ENCODE data around the gene LCT.
"Not testable (repeated sequence)": the region's sequence is repeated elsewhere in the genome, so short reads cannot be mapped to it uniquely, and the experiment has no call there.

Gene LCT

DNA sequence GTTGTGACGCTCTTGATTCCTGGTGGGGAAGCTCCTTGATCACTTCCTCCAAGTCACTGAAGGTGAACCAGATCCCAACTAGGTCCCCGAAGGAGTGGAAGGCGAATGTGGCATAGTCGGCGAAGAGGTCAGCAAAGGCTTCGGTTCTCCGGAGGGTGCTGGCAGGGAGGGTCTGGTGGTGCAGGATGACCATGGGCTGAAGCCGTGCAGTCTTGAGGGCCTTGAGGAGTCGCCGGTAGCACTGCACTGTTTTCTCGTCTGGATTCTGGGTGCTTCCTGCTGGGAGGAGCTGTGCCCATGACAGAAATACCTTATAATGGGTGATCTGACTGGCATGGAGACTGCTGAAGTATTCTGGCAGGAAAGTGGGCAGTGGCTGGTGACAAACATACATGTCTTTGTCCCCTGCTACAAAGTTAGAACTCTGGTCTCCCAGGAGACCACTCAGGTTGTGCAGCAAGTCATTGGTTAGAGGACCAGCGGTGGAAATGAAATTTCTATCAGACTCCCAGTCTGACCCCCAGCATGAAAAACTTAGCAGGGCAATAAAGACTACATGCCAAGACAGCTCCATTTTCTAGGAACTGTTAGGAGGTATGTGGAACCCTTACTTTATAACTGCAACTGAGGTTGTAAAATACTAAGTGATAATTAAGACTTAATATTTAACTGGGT, at the start of gene LCT:
Gene LCT, minus strand, starts transcription at position 589 of the 675 bp plus-strand sequence. Its CDS starts 15 bp downstream, at position 574.
- peak within 1 kb of the TSS; percentile 1 for H3K27ac Mint-ChIP-seq
- no peaks in the 10 kb centered on the region for H3K9me3 Mint-ChIP-seq
- no peaks in the 10 kb centered on the region for H3K27me3 Mint-ChIP-seq
- no peak for DNase-seq
- H3K4me3 Mint-ChIP-seq = no peak within 1 kb of the TSS
- H3K4me1 Mint-ChIP-seq (ENCODE audit: low read depth) = peaks cover 19% of the 10 kb centered on the region
- peaks cover 42% of the 10 kb centered on the region for H3K36me3 Mint-ChIP-seq (ENCODE audit: low read depth)

DNA sequence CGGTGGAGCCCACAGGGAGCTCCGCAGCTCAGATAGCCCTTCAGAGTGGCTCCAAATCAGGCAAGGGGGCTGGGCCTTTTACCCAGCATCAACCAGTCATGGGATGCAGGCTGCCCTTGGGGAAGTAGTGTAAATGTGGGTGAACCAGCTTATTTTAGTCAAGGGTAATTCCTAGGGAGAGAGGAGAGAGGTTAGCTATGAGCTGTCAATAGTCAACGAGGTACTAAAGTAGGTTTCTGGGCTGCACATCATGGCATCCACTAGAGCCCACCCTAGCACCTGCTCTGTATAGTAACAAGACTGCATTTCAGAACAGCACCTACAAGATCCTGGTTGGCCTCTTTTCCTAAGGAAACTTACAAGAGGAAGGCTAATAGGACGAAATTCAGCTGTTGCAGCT, 48.7 kb upstream of the LCT start:
- Mint-ChIP-seq H3K9me3 (no peaks in the 10 kb centered on the region), H3K4me3 (no peak overlapping the region), H3K27me3 (peaks cover 3% of the 10 kb centered on the region), H3K4me1 (ENCODE audit: low read depth) (no peaks in the 10 kb centered on the region), H3K27ac (no peak overlapping the region), H3K36me3 (ENCODE audit: low read depth) (no peaks in the 10 kb centered on the region)
- no peak for DNase-seq

DNA sequence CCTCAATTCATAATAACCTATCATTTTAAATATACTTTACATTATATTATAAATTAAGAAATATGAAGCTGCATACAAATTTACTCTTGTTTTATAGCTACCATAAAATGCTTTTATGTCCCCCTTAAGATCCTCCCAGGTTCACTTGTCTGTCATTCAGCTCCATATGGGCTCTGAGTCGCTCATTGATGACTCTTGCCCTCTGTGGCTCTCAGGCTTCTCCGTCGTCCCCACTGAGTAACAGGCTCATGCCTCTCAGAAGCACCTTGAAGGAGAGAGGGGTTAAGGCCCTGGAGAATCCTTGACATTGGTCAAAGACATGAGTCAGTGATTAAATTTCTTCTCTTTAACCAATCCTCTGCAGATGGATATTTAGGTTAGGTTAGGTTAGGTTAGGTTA, 45.4 kb upstream of the LCT start:
- no peak overlapping the region for H3K27ac Mint-ChIP-seq

DNA sequence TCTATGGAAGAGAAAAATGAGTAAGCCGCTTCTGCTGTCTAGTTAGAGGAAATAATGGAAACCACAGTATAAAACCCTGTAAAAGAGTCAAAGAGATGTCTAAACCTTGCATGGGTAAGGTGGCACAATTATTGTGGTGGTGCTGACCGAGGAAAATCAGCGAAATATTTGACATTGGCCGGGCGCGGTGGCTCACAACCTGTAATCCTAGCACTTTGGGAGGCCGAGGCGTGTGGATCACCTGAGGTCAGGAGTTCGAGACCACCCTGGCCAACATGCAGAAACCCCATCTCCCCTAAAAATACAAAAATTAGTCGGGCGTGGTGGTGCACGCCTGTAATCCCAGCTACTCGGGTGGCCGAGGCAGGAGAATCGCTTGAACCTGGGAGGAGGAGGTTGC, 39.8 kb upstream of the LCT start:
- Mint-ChIP-seq H3K36me3 (ENCODE audit: low read depth) (peaks cover 46% of the 10 kb centered on the region), H3K4me1 (ENCODE audit: low read depth) (peaks cover 37% of the 10 kb centered on the region), H3K27ac (peak overlapping the region; percentile 99), H3K4me3 (peak overlapping the region; percentile 97)
- not testable (repeated sequence) for H3K27me3 Mint-ChIP-seq, H3K9me3 Mint-ChIP-seq
- peak; percentile 47 for DNase-seq

More for the DNA sequence above, 45.4 kb upstream of the LCT start:
- peaks cover 2% of the 10 kb centered on the region for H3K4me1 Mint-ChIP-seq (ENCODE audit: low read depth)
- peaks cover 3% of the 10 kb centered on the region for H3K27me3 Mint-ChIP-seq
- no peak overlapping the region for H3K4me3 Mint-ChIP-seq
- H3K9me3 Mint-ChIP-seq = no peaks in the 10 kb centered on the region
- H3K36me3 Mint-ChIP-seq (ENCODE audit: low read depth) = no peaks in the 10 kb centered on the region
- no peak for DNase-seq

DNA sequence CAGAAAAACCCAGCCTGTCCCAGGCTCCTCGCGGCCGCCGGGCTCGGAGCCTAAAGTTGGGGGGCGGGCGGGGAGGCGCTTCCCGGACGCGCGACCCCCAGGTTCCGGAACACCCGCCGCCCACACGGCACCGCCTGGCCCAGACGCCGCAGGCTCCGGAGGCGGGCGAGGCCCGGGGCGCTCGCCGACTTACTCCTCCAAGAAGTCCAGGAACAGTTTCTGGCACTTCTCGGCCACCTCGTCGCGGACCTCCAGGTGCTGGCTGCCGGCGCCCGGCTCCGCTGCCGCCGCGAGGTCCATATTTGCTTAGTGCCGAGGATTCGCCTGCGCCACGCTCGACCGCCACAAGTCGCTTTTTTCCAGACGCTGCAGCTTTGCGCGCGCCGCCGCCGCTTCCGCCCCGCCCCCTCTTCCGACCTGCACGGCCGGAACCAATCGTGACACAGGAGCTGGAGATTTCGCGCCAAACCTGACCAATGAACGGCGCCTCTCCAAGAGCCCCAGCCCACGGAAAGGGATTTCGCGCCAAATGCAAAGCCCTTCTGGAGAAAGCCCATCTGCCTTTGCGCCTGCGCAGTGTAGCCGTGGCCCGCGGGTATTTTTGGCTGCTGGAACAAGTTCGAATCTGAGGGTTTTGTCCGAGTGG, 39.2 kb upstream of the LCT start, which contains the start of gene MCM6:
Gene MCM6, minus strand, starts transcription at position 378 of the 646 bp plus-strand sequence. Its CDS starts 78 bp downstream, at position 300.
- DNase-seq = peak; percentile 97
- Mint-ChIP-seq H3K4me1 (ENCODE audit: low read depth) (peaks cover 43% of the 10 kb centered on the region), H3K36me3 (ENCODE audit: low read depth) (peaks cover 52% of the 10 kb centered on the region)

DNA sequence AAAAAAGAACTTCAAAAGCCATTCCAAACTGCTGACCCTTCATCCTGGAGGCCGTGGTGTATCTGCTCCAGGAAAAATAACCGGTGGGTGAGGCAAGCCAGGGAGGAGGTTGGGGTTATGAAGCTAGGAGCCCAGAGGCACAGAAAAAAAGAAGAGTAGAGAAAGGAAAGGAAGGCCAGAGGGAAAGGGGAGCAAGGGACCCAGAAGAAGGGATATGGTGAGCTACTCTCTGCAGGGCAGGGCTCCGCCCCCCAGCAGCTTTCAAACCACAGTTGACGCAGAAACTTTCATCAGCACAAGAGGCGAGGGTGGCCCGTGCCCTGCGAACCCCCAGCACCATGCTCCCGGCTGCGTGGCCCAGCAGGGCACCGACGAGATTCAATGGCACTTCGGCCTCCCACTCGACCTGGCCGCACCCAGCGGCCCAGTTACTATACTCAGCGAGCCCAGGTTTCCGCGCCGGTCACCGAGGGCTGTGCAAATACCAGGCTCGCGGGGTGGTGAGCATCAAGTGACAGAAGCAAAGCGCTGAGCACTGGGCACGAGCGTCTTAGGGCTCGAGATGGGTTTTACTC, 38.6 kb upstream of the LCT start:
- Mint-ChIP-seq H3K4me3 (peak overlapping the region; percentile 97), H3K36me3 (ENCODE audit: low read depth) (peaks cover 58% of the 10 kb centered on the region), H3K27ac (peak overlapping the region; percentile 99), H3K4me1 (ENCODE audit: low read depth) (peaks cover 49% of the 10 kb centered on the region), H3K9me3 (no peaks in the 10 kb centered on the region), H3K27me3 (no peaks in the 10 kb centered on the region)
- DNase-seq = peak; percentile 88

More for the DNA sequence above, 39.2 kb upstream of the LCT start, which contains the start of gene MCM6:
- H3K9me3 Mint-ChIP-seq = no peaks in the 10 kb centered on the region
- no peaks in the 10 kb centered on the region for H3K27me3 Mint-ChIP-seq
- H3K4me3 Mint-ChIP-seq = peak within 1 kb of the TSS; percentile 97
- H3K27ac Mint-ChIP-seq = peak within 1 kb of the TSS; percentile 99

DNA sequence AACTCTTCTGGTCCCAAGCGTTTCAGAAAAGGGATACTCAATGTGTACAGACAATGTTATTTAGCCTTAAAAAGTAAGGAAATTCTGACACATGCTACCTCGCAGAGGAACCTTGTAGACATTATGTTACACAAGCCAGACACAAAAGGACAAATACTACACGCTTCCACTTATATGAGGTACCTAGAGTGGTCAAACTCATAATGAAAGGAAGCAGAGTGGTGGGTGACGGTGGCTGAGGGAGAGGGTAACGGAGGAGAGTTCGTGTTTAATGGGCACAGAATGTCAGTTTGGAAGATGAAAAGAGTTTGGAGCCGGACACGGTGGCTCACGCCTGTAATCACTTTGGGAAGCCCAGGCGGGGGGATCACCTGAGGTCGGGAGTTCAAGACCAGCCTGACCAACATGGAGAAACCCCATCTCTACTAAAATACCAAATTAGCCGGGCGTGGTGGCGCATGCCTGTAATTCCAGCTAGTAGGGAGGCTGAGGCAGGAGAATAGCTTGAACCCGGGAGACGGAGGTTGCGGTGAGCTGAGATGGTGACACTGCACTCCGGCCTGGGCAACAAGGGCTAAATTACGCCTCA, 37.9 kb upstream of the LCT start:
- peak overlapping the region; percentile 97 for H3K4me3 Mint-ChIP-seq
- peaks cover 65% of the 10 kb centered on the region for H3K36me3 Mint-ChIP-seq (ENCODE audit: low read depth)
- H3K27ac Mint-ChIP-seq = peak overlapping the region; percentile 99
- H3K4me1 Mint-ChIP-seq (ENCODE audit: low read depth) = peaks cover 55% of the 10 kb centered on the region
- peak; percentile 37 for DNase-seq
- H3K9me3 Mint-ChIP-seq = no peaks in the 10 kb centered on the region
- H3K27me3 Mint-ChIP-seq = no peaks in the 10 kb centered on the region

DNA sequence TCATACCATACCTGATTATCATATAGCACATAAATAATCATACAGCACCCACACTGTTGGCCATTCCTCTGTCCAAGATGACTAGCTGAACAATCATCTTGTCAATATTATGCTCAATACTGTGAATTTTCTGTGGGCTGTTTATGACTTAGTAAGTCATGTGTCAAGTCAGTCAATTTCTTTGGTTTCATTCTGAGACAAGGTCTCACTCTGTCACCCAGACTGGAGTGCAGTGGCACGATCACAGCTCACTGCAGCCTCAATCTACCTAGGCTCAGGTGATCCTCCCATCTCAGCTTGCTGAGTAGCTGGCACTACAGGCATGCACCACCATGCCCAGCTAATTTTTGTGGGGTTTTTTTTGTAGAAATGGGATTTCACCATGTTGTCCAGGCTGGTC, 33.6 kb upstream of the LCT start:
- Mint-ChIP-seq H3K9me3 (no peaks in the 10 kb centered on the region), H3K36me3 (ENCODE audit: low read depth) (peaks cover 100% of the 10 kb centered on the region), H3K27me3 (no peaks in the 10 kb centered on the region), H3K27ac (peak overlapping the region; percentile 83), H3K4me3 (no peak overlapping the region), H3K4me1 (ENCODE audit: low read depth) (peaks cover 61% of the 10 kb centered on the region)
- DNase-seq = peak; percentile 38

DNA sequence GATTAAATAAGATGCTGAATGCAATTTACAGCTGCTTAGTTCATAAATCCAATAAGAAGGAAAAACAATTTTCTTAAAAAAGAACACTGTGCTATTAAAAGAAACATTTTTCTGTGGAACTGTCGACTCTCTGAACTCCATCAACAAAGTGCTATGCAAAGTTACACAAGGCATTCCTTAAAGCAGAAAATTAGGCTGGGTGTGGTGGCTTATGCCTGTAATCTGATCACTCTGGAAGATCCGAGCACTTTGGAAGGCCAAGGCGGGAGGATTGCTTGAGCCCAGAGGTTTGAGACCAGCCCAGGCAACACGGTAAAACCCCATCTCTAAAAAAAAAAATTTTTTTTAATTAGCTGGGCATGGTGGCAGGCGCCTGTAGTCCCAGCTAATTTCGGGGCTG, 26.2 kb upstream of the LCT start:
- peaks cover 94% of the 10 kb centered on the region for H3K36me3 Mint-ChIP-seq (ENCODE audit: low read depth)
- DNase-seq = no peak

DNA sequence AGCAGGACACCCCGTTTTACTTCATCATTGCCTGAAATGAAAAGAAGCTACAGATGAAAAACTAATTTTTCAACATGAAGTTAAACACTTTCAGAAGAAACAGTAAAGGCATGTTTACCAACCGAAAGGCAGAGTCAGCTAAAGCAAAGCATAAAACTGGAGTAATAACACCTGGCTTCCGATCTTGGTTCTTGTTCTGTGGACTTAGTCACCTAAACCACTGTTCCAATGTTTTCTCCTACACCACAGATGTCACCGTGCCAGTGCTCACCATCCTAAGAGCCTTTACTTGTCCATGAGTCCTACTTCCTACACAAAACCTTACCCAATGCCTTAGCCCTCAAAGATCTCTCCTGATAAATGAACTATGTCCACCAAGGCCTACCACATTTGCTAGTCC, 25.7 kb upstream of the LCT start:
- no peak overlapping the region for H3K27ac Mint-ChIP-seq
- H3K4me1 Mint-ChIP-seq (ENCODE audit: low read depth) = peaks cover 17% of the 10 kb centered on the region
- peaks cover 94% of the 10 kb centered on the region for H3K36me3 Mint-ChIP-seq (ENCODE audit: low read depth)
- DNase-seq = no peak
- no peaks in the 10 kb centered on the region for H3K27me3 Mint-ChIP-seq
- H3K4me3 Mint-ChIP-seq = no peak overlapping the region
- no peaks in the 10 kb centered on the region for H3K9me3 Mint-ChIP-seq

More for the DNA sequence above, 26.2 kb upstream of the LCT start:
- Mint-ChIP-seq H3K27ac (no peak overlapping the region), H3K9me3 (no peaks in the 10 kb centered on the region), H3K4me3 (no peak overlapping the region), H3K4me1 (ENCODE audit: low read depth) (peaks cover 20% of the 10 kb centered on the region), H3K27me3 (no peaks in the 10 kb centered on the region)

DNA sequence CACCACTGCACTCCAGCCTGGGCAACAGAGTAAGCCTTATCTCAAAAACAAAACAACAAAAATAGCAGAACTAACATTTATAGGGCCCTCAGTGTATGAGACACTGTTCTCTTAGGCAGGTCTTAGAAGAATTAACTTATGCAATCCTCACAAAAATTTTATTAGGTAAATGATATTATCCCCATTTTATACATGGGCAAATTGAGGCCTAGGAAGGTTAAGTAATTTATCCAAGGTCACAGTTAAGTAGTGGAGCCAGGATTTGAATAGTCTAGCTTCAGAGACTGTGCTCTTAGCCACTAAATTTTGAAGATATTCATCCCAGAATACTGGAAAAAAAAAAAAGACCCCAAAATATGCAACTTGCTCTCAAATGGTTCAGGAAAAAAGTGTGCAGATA, 16.4 kb upstream of the LCT start:
- no peak for DNase-seq
- H3K4me3 Mint-ChIP-seq = no peak overlapping the region
- peaks cover 95% of the 10 kb centered on the region for H3K36me3 Mint-ChIP-seq (ENCODE audit: low read depth)
- peaks cover 9% of the 10 kb centered on the region for H3K4me1 Mint-ChIP-seq (ENCODE audit: low read depth)
- no peaks in the 10 kb centered on the region for H3K27me3 Mint-ChIP-seq
- H3K9me3 Mint-ChIP-seq = no peaks in the 10 kb centered on the region
- no peak overlapping the region for H3K27ac Mint-ChIP-seq

DNA sequence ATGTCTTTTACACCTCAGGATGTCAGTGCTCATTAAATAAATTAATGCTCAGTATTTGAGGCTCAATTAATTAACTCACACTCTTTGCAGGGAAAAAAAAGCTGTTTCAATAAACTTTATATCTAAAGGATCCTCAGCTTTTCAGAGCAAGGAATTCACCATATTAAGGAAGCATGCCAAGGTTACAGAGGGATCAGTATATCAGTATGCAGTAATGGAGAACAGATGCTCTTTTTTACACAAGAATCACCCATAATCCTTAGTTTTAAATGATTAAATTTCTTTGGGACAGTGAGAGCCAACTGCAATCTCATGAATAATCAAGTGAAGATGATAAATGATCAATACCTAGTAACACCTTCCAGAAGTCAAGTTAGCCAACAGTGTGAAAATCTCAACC, 14.9 kb upstream of the LCT start:
- H3K4me3 Mint-ChIP-seq = no peak overlapping the region
- no peak for DNase-seq
- peaks cover 96% of the 10 kb centered on the region for H3K36me3 Mint-ChIP-seq (ENCODE audit: low read depth)
- no peaks in the 10 kb centered on the region for H3K27me3 Mint-ChIP-seq
- no peak overlapping the region for H3K27ac Mint-ChIP-seq
- peaks cover 9% of the 10 kb centered on the region for H3K4me1 Mint-ChIP-seq (ENCODE audit: low read depth)
- no peaks in the 10 kb centered on the region for H3K9me3 Mint-ChIP-seq

DNA sequence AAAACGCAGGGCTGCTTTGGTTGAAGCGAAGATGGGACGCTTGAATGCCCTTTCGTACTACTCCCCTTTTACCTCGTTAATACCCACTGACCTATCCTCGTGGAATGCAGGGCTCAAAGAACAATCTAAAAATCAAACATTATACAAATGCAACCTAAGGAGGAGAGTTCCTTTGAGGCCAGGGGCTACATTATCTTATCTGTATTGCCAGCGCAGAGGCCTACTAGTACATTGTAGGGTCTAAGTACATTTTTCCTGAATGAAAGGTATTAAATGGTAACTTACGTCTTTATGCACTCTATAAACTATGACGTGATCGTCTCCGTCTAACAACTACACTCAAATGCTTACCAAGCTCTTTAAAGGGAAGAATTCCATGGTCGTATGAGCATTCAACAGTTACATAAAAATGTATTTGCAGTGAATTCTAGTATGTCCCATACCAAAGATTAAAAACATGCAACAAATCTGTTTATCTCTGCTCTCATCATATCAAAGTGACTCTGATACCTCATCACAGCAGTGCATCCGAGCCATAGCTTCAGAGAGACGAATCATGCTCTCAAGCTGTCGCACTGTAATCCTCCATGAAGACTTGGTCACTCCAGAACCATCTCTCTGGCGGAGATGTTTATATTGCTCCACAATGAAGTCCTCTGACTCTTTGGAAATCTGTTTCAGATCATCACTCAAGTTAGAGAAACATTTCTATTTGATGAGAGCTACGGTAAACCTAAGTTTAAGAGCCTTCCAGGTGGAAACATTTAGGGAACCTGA, 14.1 kb upstream of the LCT start:
- Mint-ChIP-seq H3K4me1 (ENCODE audit: low read depth) (peaks cover 9% of the 10 kb centered on the region), H3K36me3 (ENCODE audit: low read depth) (peaks cover 95% of the 10 kb centered on the region), H3K4me3 (no peak overlapping the region), H3K27me3 (no peaks in the 10 kb centered on the region), H3K27ac (no peak overlapping the region), H3K9me3 (no peaks in the 10 kb centered on the region)
- DNase-seq = no peak

DNA sequence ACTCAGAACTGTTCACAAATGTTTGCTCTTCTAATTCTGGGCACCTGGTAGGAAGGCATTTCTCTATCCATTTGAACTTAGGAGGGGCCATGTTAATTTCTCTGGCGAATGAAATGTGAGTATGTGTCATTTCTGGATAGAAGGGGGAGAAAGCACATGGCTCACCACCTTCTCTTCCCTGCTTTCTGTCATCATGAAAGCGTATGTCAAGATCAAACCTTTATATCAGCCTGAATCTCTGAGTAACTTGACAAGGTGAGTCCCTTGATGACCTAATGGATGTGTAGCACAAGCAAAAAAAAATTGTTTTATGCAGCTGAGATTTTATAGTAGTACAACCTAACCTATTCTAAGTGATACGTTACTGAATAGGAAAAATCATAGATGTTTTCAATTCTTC, 12.1 kb upstream of the LCT start:
- Mint-ChIP-seq H3K4me3 (no peak overlapping the region), H3K27ac (peak overlapping the region; percentile 46), H3K36me3 (ENCODE audit: low read depth) (peaks cover 98% of the 10 kb centered on the region), H3K9me3 (no peaks in the 10 kb centered on the region), H3K4me1 (ENCODE audit: low read depth) (peaks cover 9% of the 10 kb centered on the region), H3K27me3 (no peaks in the 10 kb centered on the region)
- no peak for DNase-seq

Data from activated T-cell treated with anti-CD3 and anti-CD28 coated beads, Interleukin-2, amount 50 U/mL, for 24 hours (primary cell).